GM13976 (cell line): Measurements from ENCODE around the gene ERC2.
"Not testable (repeated sequence)": the region's sequence is repeated elsewhere in the genome, so short reads cannot be mapped to it uniquely, and the experiment has no call there.

Experiments used
- DNase-seq: peaks from one replicate; pipeline ENCODE4 v3.0.0; 2012; ENCODE audit warnings: low spot score
- in situ Hi-C: fragments of 300-500 bp; cut with MboI; formaldehyde crosslinking; loops from one replicate; pipeline ENCODE4 v1.12.0; 2022; ENCODE audit warnings: low sequenced_read_pairs, mixed read lengths, inconsistent platforms; ENCODE audit not compliant: unreplicated experiment
- TF ChIP-seq, protein P1 (sequence below): IDR thresholded peaks from 2 replicates; pipeline ENCODE4 v1.5.1; 2012; ENCODE audit warnings: borderline replicate concordance, mild to moderate bottlenecking; ENCODE audit not compliant: insufficient read depth; ENCODE audit errors: extremely low read depth, missing control alignments, control extremely low read depth

ERC2 gene

DNA sequence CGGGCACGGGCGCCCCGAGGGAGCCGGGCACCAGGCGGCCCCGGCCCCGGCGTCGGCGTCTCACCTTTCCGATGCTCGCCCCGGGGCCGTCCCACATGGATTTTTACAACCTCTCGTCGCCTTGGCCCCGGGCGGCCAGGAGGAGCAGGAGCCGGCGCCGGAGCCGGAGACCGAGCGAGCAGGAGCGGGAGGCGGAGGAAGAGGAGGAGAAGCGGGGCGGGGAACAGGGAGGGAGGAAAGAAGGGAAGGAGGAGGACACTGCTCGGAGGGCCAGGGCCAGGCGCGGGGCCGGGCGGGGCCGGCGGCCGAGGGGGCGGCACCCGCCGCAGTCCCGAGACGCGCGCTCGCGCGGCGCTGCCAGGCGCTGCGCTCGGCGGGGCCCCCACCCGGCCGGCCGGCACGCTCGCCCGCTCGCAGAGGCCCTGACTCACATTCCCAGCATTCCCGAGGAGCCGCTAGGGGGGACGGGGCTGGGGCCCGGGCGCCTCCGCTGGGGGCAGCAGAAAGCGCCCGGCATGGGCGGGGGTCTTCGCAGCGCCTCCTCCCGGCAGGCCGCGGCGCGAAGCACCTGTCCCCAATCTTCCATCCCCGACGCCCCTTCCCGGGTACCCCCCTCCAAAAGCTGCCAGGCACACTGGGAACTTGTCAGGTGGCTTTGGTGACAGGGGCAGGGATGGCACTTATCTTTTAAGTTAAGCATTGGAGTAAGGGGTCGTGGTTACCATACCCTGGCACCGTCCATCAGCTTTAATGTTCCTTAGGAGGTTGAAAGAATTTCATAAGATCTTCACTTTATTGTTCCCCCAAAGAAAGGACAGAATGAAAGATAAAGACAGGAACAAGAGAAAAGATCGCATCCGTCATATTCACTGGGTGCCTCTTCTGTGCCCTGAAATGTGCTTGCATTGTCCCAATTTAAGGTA lies at the start of gene ERC2:
ERC2 (minus strand) TSS at position 284 of the 923 bp plus-strand sequence.
- DNase-seq = no peak
- TF ChIP-seq, protein P1, sequence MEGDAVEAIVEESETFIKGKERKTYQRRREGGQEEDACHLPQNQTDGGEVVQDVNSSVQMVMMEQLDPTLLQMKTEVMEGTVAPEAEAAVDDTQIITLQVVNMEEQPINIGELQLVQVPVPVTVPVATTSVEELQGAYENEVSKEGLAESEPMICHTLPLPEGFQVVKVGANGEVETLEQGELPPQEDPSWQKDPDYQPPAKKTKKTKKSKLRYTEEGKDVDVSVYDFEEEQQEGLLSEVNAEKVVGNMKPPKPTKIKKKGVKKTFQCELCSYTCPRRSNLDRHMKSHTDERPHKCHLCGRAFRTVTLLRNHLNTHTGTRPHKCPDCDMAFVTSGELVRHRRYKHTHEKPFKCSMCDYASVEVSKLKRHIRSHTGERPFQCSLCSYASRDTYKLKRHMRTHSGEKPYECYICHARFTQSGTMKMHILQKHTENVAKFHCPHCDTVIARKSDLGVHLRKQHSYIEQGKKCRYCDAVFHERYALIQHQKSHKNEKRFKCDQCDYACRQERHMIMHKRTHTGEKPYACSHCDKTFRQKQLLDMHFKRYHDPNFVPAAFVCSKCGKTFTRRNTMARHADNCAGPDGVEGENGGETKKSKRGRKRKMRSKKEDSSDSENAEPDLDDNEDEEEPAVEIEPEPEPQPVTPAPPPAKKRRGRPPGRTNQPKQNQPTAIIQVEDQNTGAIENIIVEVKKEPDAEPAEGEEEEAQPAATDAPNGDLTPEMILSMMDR = no peak
- in situ Hi-C loops = no loop called here

DNA sequence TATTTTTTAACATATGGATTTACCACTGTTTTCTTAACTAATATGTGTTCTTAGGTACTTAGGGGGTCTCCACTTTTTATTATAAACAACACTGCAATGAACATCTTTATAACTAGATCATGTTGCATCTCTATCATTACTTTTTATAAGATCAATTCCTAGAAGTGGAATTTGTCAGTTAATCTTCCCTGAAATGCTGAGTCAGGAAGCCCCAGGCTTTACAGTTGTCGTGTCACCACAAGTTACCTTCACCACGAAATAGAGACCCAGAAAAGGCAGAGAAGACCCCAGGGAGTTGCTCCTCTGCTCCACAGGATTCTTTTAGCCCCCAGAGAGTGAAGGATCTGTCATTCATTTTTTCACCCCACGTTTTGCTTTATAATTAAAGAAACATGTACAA lies 34.5 kb upstream of the ERC2 start:
- in situ Hi-C loops = no loop called here
- TF ChIP-seq, protein P1 = no peak
- no peak for DNase-seq

DNA sequence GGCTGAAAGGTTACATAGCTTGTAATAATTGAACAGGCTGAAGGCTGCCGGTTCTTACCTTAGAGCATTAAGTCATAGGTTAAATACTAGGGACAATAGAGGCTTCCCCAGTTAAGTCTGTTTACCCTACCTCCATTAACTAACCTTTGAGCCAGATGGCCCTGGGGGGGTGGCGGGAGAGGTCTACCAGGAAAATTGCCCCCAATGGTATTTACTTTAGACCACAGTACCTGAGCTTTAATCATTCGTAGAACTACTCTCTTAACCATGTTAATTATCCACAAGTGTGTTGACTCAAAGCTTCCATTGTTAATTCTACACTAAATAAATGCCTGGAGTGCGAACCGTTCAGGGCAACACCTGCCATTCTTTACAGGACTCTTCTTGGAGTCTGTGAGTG lies 28.1 kb upstream of the ERC2 start:
- DNase-seq, in situ Hi-C loops: not testable (repeated sequence)

DNA sequence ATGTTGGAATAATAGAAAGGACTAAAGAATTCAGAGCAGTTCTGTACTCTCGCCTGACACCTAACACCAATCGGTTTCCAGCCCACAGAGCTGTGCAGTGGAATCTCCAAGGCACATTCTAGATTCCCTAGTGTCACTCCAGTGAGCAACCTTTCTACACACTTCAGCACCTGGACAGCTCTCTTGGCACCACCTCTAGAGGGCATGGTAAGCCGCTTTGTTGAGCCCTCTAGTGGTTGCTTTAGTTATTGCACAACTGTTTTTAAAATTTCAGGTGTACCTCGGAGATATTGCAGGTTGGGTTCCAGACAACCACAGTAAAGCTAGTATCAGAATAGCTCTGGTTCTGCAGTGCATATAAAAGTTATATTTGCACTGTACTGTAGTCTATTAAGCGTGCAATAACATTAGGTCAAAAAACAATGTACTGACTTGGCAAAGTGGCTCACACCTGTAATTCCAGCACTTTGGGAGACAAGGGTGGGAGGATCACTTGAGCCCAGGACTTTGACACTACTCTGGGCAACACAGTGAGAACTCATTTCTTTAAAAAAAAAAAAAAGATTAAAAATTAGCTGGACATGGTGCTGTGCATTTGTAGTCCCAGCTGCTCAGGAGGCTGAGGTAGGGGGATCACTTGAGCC lies 26.5 kb upstream of the ERC2 start:
- in situ Hi-C loops = no loop called here
- TF ChIP-seq, protein P1 = peak; percentile 92
- peak; percentile 81 for DNase-seq

DNA sequence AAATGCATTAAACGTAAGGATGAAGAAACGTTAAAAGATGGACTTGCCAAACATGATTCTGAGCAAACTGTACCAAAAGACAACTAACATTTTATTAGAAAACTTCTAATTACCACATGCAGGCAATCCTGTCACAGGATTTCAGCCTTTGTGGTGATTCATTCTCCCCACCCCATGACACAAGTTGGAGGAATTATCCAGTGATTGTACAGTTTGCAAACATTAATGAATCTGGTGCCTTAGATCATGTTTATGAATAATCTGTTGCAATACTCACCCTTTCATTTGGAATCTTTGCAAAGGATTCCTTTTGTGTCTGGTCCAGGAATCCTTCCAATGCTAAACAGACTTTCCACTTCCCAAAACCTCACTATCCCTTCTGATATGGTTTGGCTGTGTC lies 23.3 kb upstream of the ERC2 start:
- in situ Hi-C loops = no loop called here
- TF ChIP-seq, protein P1 = no peak
- no peak for DNase-seq

DNA sequence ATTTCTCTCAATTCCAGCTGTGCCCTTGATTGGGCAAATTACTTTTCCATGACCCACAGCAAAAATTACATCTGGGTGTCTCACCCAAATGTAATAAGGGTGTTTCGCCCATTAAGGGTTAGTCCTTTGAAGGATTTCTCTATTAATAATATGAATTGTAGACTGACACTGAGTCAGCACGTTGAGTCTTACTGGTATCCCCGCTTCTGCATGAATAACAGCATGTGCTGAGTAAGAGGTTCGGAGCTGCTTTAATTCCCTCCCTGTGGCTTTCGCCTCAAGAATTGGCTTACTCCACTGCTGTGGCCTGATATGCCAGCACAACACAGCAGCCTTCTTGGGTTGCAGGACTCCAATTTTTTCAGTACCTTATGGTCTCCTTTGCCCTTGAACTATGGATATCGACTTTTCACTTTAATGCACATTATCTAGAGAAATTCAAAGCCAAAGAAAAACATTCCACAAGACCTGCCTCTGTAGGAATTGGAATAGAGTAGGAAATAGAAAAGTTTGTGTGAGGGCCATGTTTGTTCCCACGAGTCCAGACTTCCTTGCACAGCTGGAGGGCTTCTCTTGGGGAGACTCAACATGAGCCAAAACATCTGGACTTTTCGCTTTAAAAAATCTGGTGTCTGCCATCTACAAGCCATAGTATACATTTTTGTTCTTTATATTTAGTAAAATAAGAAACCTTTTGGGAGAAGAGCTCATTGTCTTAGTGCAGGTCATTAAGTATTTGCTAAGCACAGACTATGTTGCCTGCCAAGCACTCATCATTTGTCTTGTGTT lies 20.7 kb upstream of the ERC2 start:
- TF ChIP-seq, protein P1 = no peak
- in situ Hi-C loops = no loop called here
- DNase-seq = no peak

DNA sequence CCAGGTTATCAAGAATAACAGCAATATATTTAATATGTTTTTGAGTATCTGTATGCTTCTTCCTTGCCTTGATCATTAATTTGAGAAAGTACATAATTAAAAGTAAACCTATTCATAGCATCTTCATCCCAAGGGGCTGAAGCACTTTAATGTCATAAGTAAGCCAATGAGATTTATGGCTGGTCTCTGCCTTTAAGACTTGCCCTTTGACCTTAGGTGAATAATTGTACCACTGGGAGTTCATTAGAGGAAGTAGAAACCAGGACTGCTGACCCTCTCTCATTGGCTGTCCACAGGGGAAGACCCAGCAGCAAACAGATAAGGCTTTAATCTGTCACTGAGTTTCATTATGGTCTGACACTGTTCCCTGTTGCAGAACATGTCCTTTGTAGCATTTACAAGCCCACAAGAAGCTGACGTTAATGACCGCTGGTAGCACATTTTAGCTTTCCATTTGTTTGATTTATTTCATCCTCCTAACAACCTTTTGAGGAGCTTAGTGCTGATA lies 16.3 kb upstream of the ERC2 start:
- DNase-seq = no peak
- in situ Hi-C loops = no loop called here
- TF ChIP-seq, protein P1 = no peak
